ENCODE measurements around the gene KRTAP17-1.
A peak's percentile ranks its signal among the peaks of the same experiment; 100 is the strongest.

- TF ChIP-seq CTCF (IDR thresholded peaks at IDR 0.05) (no peak), POLR2A (IDR thresholded peaks at IDR 0.05) (no peak), POLR2AphosphoS5 (IDR thresholded peaks at IDR 0.05; ENCODE audit: insufficient read depth in 1 of 2, low read depth in 1 of 2) (peak; percentile 34 to 37)
These were observed 32.6 kb upstream of the KRTAP17-1 start for GRCh38 chr17:41347869-41348760.
